SK-N-SH (cell line): ENCODE data around the gene SBF2.

Source experiments
- CTCF ChIP-seq: fragments of 200-600 bp; sonication (generic); IDR thresholded peaks from 2 replicates; pipeline ENCODE4 v1.6.1; 2017; ENCODE audit warnings: antibody characterized with exemption, mild to moderate bottlenecking, moderate library complexity
- EP300 ChIP-seq, 2 experiments: IDR thresholded peaks; 2 replicates each; pipeline versions ENCODE4 v1.4.0 to v1.6.1; 2012; ENCODE audit warnings: borderline replicate concordance in 1 of 2, low read depth in 1 of 2, low read length in 1 of 2
- EZH2phosphoT487 ChIP-seq: fragments of 200-600 bp; sonication (generic); IDR thresholded peaks from 2 replicates; pipeline ENCODE4 v1.6.1; 2017; ENCODE audit warnings: low read depth, mixed run types, mild to moderate bottlenecking, antibody characterized with exemption, moderate library complexity, borderline replicate concordance
- REST ChIP-seq: IDR thresholded peaks from 2 replicates; pipeline ENCODE4 v1.6.1; 2012; ENCODE audit warnings: mild to moderate bottlenecking, low read depth, low read length, moderate library complexity

- TF ChIP-seq CTCF (no peak), REST (no peak), EP300 (IDR thresholded peaks at IDR 0.05; ENCODE audit: borderline replicate concordance in 1 of 2, low read depth in 1 of 2, low read length in 1 of 2) (no peak), EZH2phosphoT487 (no peak)
Observed at GRCh38 chr11:9982796-9983579, 311.0 kb downstream of the SBF2 start.
